Upper lobe of right lung (tissue), 1 donor: Measurements from ENCODE around the gene SYK. TPM values are rescaled to one million over a fixed set of nuclear protein-coding genes. Genes with fewer than 3 reads are reported as not detected.

Experiments
- ATAC-seq: fragments of 200-7000 bp; cut with Tn5 transposase; one replicate; pipeline ENCODE4 v1.9.1; 2020; ENCODE audit warnings: mild to moderate bottlenecking, moderate library complexity
- DNase-seq: peaks from one replicate; pipeline ENCODE4 v3.0.0-alpha.2; 2020
- H3K27ac ChIP-seq: fragments of 200-600 bp; one replicate; pipeline ENCODE4 v1.8.0; 2022
- H3K27me3 ChIP-seq: fragments of 200-600 bp; one replicate; pipeline ENCODE4 v1.8.0; 2022; ENCODE audit warnings: mild to moderate bottlenecking
- H3K36me3 ChIP-seq: fragments of 200-600 bp; one replicate; pipeline ENCODE4 v1.8.0; 2022
- H3K4me1 ChIP-seq: fragments of 200-600 bp; one replicate; pipeline ENCODE4 v1.8.0; 2022
- H3K4me3 ChIP-seq: fragments of 200-600 bp; one replicate; pipeline ENCODE4 v1.8.0; 2022; ENCODE audit warnings: mild to moderate bottlenecking
- H3K9me3 ChIP-seq: fragments of 200-600 bp; one replicate; pipeline ENCODE4 v1.8.0; 2022
- CTCF ChIP-seq: fragments of 200-600 bp; IDR thresholded peaks from one replicate; pipeline ENCODE4 v1.8.0; 2022; ENCODE audit warnings: antibody characterized with exemption
- intact Hi-C: fragments of 100-400 bp; cut with DNase I; formaldehyde crosslinking; loops from one replicate; pipeline ENCODE4 v1.11.0; 2022
- total RNA-seq: library from RNA; stranded (reverse); fragmentation: NEBNext Ultra II Directional; extraction: Animal tissue kit (Norgen Biotek cat#: 25700); gene quantifications from one replicate; pipeline ENCODE4 v1.2.1, GENCODE V29; 2021
- donor health status: DM: no; HTN: yes; CAD: no; lungs with severe emphysema.

Gene SYK
- total RNA-seq, 1 donor from 2014 or later, result 63.8 TPM

GRCh38 chr9:90841213-90841612, 39.6 kb downstream of the SYK start:
- TF ChIP-seq CTCF, result no peak
- intact Hi-C loops, result no loop called here

GRCh38 chr9:90841615-90842014, 40.0 kb downstream of the SYK start:
- peaks cover 6% of the 10 kb centered on the region for H3K36me3 ChIP-seq
- no peaks in the 10 kb centered on the region for H3K27me3 ChIP-seq
- H3K9me3 ChIP-seq, result no peaks in the 10 kb centered on the region
- H3K4me3 ChIP-seq, result no peak overlapping the region
- ATAC-seq, result no peak
- no peak for DNase-seq
- no peak for TF ChIP-seq CTCF
- no peak overlapping the region for H3K27ac ChIP-seq
- H3K4me1 ChIP-seq, result no peaks in the 10 kb centered on the region
- intact Hi-C loops, result no loop called here

More at GRCh38 chr9:90841213-90841612, 39.6 kb downstream of the SYK start:
- H3K27me3 ChIP-seq, result no peaks in the 10 kb centered on the region
- no peaks in the 10 kb centered on the region for H3K4me1 ChIP-seq
- peaks cover 6% of the 10 kb centered on the region for H3K36me3 ChIP-seq
- no peak overlapping the region for H3K27ac ChIP-seq
- DNase-seq (no peak), ATAC-seq (no peak)
- no peak overlapping the region for H3K4me3 ChIP-seq
- H3K9me3 ChIP-seq, result no peaks in the 10 kb centered on the region

GRCh38 chr9:90842176-90842777, 40.7 kb downstream of the SYK start:
- Histone ChIP-seq H3K4me1 (no peaks in the 10 kb centered on the region), H3K36me3 (peaks cover 12% of the 10 kb centered on the region), H3K27ac (no peak overlapping the region), H3K4me3 (no peak overlapping the region), H3K9me3 (no peaks in the 10 kb centered on the region), H3K27me3 (no peaks in the 10 kb centered on the region)
- no peak for TF ChIP-seq CTCF
- intact Hi-C loops, result no loop called here
- no peak for ATAC-seq
- DNase-seq, result no peak

- peak; percentile 63 for ATAC-seq
- H3K27ac ChIP-seq, result no peak overlapping the region
- no peaks in the 10 kb centered on the region for H3K9me3 ChIP-seq
- no peak overlapping the region for H3K4me3 ChIP-seq
- H3K4me1 ChIP-seq, result no peaks in the 10 kb centered on the region
- peak; percentile 65 for DNase-seq
- no peak for TF ChIP-seq CTCF
- peaks cover 16% of the 10 kb centered on the region for H3K36me3 ChIP-seq
- H3K27me3 ChIP-seq, result no peaks in the 10 kb centered on the region
- intact Hi-C loops, result no loop called here
Observed at GRCh38 chr9:90842996-90843395, 41.4 kb downstream of the SYK start.

GRCh38 chr9:90843525-90843924, 41.9 kb downstream of the SYK start:
- no peaks in the 10 kb centered on the region for H3K9me3 ChIP-seq
- intact Hi-C loops, result no loop called here
- H3K4me3 ChIP-seq, result no peak overlapping the region
- DNase-seq, result no peak
- H3K36me3 ChIP-seq, result peaks cover 16% of the 10 kb centered on the region
- H3K27me3 ChIP-seq, result no peaks in the 10 kb centered on the region
- TF ChIP-seq CTCF, result no peak
- no peak overlapping the region for H3K27ac ChIP-seq
- H3K4me1 ChIP-seq, result no peaks in the 10 kb centered on the region
- no peak for ATAC-seq

GRCh38 chr9:90844326-90844725, 42.7 kb downstream of the SYK start:
- no peak for DNase-seq
- no peak for TF ChIP-seq CTCF
- Histone ChIP-seq H3K9me3 (no peaks in the 10 kb centered on the region), H3K27me3 (no peaks in the 10 kb centered on the region), H3K36me3 (peaks cover 21% of the 10 kb centered on the region), H3K27ac (no peak overlapping the region), H3K4me1 (no peaks in the 10 kb centered on the region), H3K4me3 (no peak overlapping the region)
- ATAC-seq, result no peak
- intact Hi-C loops, result no loop called here
